ENCODE measurements around the gene ACSS2.

Gene ACSS2

DNA sequence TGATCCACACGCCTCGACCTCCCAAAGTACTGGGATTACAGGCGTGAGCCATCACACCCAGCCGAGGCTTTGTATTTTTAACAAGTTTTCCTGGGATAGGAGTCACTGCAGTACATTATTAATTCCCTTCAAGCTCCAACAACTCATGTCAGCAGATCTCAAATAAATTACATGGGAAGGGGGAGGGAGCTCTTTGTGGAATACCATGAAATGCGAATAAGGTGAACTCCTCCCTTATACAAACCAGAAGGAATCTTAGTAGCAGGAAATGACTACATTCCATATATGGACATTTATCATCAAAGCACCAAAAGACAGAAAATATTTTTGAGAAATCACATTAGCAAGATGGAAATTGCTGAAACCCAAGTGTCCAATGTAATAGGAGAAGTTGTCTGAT is 76.3 kb downstream of the ACSS2 start:
- DNase-seq, result no peak

DNA sequence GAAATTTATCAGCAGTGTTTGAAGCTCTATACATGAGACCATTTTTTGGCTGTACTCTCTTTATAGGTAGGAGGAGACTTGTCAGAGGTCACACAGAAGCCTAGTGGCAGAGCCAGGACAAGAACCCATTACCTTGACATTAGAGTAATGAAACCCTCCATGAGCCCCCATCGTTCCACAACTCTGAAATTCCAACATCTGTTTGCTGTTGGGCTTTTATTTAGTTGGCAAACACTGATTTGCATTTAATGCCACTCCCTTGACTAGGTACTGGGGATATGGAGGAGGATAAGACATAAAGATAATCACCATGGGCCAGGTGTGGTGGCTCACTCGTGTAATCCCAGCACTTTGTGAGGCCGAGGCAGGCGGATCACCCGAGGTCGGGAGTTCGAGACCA is 77.5 kb downstream of the ACSS2 start:
- DNase-seq, result no peak

- DNase-seq, result no peak
Measured at GRCh38 chr20:34954904-34955230, 78.5 kb downstream of the ACSS2 start.

DNA sequence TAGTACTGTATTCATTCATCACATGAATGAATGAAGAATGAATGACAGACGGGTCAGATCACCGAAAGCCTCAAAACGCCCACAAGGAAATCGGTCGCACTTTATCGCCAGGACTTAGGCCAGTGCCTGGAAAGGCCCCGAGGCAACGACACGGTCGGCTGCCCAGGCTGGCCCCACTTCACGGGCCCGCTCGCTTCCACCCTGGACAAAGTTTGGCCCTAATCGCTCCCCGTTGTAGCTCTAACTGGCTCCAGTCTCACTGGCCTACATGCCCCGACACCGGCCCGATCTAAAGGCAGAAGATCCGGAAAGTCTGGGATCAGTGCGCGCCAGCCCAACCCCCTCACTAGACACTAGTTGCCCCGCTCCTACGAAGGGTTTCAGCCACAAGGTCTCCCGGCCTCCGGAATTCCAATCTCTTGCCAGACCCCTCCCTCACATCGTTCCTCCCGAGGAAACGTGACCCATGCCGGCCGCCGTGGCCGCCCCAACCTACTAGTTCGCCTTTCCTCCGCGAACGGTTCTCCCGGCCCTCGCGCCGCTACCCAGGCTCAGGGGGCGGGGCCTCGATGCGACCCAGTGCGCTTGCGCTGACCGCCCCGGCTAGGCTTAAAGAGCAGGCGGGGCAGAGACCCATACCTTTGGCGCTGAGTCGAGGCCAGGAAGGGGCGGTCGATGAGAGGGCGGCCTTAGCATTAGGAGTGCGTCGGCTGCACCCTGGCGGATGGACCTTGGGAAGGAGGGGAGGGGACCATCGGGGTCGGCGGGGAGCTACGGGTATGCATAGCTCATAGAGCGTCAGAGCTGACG is 79.0 kb downstream of the ACSS2 start, which contains the start of the genes GSS and MYH7B:
Gene GSS, minus strand, starts transcription at position 576 of the 810 bp plus-strand sequence. CDS start 3,954 bp downstream, outside the sequence.
Gene MYH7B, plus strand, starts transcription at position 638 of the 810 bp plus-strand sequence. CDS start 22,138 bp downstream, outside the sequence.
- peak; percentile 100 for DNase-seq

GRCh38 chr20:34956041-34956458 is 79.6 kb downstream of the ACSS2 start:
- DNase-seq, result no peak

DNA sequence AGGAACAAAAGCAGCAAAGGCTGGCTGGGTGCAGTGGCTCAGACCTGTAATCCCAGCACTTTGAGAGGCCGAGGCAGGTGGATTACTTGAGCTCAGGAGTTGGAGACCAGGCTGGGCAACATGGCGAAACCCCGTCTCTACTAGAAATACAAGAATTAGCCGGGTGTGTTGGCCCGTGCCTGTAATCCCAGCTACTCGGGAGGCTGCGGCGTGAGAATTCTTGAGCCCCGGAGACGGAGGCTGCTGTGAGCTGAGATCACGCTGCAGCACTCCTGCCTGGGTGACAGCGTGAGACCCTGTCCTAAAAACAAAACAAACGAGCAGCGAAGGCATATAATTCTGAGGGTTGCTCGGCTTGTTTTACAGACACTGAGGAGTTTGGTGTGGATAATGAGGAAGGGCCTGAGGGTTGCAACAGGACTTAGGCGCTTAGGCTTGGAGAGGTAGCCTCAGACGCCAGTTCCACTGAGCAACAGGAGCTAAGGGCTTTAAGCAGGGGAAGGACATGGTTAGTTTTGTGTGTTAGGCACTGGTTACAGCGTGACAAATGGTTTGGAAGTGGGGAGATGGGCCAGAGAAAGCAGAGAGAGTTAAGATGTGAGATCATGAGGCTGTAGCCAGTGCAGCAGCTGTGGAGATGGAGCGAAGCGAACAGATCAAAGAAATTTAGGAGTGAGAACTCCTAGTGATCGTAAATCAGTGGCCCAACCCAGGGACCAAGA is 80.5 kb downstream of the ACSS2 start:
- no peak for DNase-seq

- no peak for DNase-seq
Measured at GRCh38 chr20:34964486-34964885, 88.1 kb downstream of the ACSS2 start.

DNA sequence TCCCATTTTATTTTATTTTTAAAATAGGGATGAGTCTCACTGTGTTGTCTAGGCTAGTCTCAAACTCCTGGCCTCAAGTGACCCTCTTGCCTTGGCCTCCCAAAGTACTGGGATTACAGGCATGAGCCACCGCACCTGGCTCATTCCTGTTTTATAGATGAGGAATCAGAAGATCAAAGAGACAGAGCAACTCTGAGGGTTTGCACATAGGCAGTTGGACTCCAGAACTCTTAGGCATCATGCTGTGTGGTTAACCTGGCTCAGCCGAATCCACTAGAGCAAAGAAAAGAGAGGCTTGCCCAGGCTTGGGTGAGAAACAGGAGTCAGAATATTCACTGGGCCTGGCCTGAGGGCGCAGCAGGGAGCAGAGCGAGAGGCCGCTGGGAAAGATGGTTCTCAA is 88.6 kb downstream of the ACSS2 start:
- no peak for DNase-seq

- DNase-seq, result no peak
Measured at GRCh38 chr20:34967421-34967820, 91.0 kb downstream of the ACSS2 start.

GRCh38 chr20:34968042-34968775 is 91.8 kb downstream of the ACSS2 start:
- no peak for DNase-seq

DNA sequence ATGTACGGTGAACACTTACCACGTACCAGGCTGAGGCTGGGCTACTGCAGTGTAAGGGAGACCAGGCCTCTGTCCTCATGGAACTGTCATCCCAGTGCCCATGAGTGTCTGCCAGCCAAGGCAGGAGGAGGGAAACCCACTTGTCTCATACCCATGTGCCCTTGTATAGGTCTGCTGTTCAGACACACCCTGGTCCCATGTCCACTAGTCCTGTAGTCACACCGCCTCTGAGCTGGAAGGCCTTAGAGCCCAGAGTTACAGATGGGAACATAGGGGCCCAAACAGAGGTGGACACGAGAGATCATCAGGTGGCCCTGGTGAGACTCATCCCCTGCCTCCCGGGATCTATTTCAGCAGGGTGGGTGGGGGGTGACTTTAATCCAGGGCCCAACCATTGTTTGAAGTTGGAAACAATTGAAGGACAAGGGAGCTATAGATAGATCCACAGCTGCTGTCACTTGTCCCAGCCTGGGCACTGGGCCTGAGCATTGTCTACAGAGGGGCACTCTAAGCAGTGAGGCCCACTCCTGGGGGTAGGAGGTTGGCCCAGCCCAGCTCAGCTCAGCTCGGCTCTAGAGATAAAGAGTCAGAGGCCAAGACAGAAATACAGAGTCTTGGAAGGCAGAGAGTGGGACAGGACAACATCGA is 93.9 kb downstream of the ACSS2 start:
- DNase-seq, result no peak

DNA sequence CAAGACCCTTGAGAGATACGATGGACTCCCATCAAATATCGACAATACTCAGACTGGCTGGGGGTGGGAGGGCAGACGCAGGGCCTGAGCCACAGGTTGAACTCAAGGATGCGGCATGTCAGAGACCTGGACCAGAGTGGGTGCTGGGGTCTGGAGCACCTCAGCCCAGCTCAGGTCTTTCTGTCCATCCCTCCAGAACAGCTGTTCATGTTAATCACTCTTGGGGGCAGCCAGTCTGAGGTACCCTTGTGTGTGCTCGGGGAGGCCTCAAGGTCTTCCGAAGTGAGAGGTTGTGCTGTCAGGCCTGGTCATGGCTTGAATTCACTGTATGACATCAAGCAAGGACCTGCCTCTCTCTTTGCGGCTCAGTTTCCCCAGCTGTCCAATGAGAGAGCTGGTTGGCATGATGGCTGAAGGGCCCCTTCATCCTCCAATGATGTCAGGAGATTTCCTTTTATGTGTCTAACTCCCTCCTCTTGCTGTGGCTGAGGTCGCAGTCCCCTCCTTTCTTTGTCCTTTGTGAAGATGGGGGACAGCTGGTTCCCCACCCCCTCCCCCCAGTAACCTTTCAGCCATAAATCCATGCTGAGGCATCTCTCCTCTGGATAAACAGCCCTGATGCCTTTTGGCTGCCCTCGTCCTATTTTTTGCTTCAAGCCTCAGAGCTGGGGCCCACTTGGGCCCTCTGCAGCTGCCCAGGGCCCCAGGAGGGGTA is 94.6 kb downstream of the ACSS2 start:
- DNase-seq, result no peak

DNA sequence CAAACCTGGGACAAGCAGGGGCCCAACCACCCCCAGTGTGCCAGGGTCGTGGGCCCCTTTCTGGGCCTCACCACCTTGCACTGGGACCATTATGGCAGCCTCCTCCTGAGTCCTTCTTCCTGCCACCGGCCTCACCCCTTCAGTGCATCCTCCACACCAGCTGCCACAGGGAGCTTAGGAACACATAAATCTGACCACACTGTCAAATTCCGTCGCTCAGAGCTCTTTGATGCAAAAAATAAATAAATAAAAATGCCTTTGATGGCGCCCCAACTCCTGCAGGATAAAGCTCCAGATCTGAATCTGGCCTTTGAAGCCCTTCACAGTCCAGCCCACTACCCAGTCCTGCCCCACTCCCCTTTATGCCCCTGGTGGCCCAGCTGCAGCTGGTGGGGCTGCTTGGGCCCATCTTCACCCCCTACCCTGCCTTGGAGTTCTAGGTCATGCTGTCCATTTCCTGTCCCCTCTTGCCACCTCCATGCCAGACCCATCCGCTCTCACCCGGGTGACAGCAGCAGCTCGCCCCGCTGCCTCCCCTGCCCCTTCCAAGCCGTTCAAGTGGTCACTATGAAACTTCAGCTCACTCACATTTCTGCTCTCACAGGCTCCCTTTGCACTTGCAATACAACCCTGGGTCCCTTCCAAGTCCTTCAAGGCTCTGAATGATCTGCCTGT is 95.3 kb downstream of the ACSS2 start:
- DNase-seq, result peak; percentile 33

GRCh38 chr20:34974246-34974645 is 97.8 kb downstream of the ACSS2 start:
- DNase-seq, result no peak

- DNase-seq, result no peak
Measured at GRCh38 chr20:34976286-34976685, 99.9 kb downstream of the ACSS2 start.

Measured in NCI-H82 (cell line).